ENCODE measurements around the gene RIMKLB. TPM values are rescaled to one million over a fixed set of nuclear protein-coding genes. Genes with fewer than 3 reads are reported as not detected.

RIMKLB gene
- total and polyA plus RNA-seq, 2 of the 8 experiments (the other 6 are each of a cell fraction or from before 2014, with no cell fraction given): 37.8 to 78.2 TPM

DNA sequence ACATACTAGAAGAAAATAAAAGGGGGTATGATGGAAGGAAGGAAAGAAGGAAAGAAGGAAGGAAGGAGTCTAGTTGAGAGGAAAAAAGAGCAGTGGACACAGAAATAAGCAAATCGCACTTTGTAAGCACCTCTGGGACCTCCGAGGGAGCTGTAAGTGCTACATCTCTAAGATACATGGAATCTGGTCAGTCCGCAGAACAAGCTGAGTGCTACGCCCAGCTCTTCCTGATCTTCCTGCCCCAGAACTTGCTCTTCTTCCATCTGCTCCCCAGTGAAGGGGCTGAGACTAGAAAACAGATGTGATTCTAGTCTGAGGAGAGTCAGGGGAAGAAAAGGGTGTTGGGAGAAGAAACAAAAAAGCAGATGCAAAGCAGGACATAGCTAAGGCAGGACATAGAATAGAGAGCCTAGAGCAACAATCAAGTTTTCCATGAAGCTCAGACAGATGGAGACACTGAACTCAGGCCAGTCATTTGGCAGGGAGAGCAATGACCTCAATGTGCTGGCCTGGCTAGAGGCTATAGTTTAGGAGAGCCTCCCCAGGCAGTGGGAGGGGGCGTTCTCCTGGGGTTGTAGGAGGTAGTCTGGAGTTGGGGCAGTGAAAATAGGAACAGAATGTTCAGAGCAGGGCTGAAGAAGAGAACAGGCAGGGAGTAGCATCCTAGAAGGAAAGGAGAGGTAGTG, 33.4 kb upstream of the RIMKLB start:
- Histone ChIP-seq H3K9me3 (ENCODE audit: insufficient read depth in 2 of 2, low read depth in 1 of 2, low read length in 1 of 2) (no peaks in the 10 kb centered on the region), H3K18ac (ENCODE audit: extremely low read depth, low read length) (no peak overlapping the region), H3K4ac (replicated peaks; ENCODE audit: insufficient read length, low read depth, low read length) (no peak overlapping the region), H2AK5ac (ENCODE audit: low read depth, low read length) (no peak overlapping the region), H3K79me2 (ENCODE audit: control insufficient read depth in 1 of 2, insufficient read depth in 2 of 2, low read length in 2 of 2) (no peaks in the 10 kb centered on the region), H2BK12ac (ENCODE audit: low read depth, low read length) (no peak overlapping the region; the same call in 1 of the 2 replicates), H3K4me2 (ENCODE audit: insufficient read depth in 1 of 2, low read depth in 2 of 2, low read length in 2 of 2) (no peak overlapping the region), H4K20me1 (replicated peaks in 1 of 2; ENCODE audit: control insufficient read depth in 1 of 2, insufficient read depth in 2 of 2, low read length in 2 of 2) (no peaks in the 10 kb centered on the region), H3K27ac (ENCODE audit: low read depth, low read length) (no peak overlapping the region), H3K23ac (ENCODE audit: insufficient read length) (no peak overlapping the region), H3K79me1 (ENCODE audit: low read depth, low read length) (no peaks in the 10 kb centered on the region), H3K27me3 (replicated peaks in 1 of 4; ENCODE audit: control insufficient read depth in 3 of 4, extremely low read depth in 1 of 4, insufficient read depth in 3 of 4, low read length in 3 of 4) (no peaks in the 10 kb centered on the region), H3K23me2 (ENCODE audit: low read depth, low read length) (no peaks in the 10 kb centered on the region), H4K91ac (replicated peaks; ENCODE audit: insufficient read length, low read length) (no peak overlapping the region), H3K56ac (replicated peaks; ENCODE audit: insufficient read length, low read depth, low read length) (no peak overlapping the region), H2BK15ac (ENCODE audit: low read length) (peak overlapping the region; percentile 33; the same call in 1 of the 2 replicates), H3K14ac (ENCODE audit: insufficient read length) (no peak overlapping the region), H3K36me3 (ENCODE audit: control insufficient read depth in 2 of 4, insufficient read depth in 4 of 4, low read length in 3 of 4) (no peaks in the 10 kb centered on the region), H4K5ac (ENCODE audit: insufficient read length, low read depth, low read length) (no peak overlapping the region), H2BK5ac (ENCODE audit: low read depth, low read length) (no peak overlapping the region), H3K9ac (replicated peaks in 1 of 4; ENCODE audit: extremely low read depth in 1 of 4, low read depth in 3 of 4, low read length in 3 of 4) (no peak overlapping the region), H3K4me3 (ENCODE audit: extremely low read depth in 1 of 4, insufficient read depth in 2 of 4, low read depth in 3 of 4, low read length in 4 of 4) (no peak overlapping the region), H4K8ac (ENCODE audit: extremely low read depth, insufficient read depth, low read length) (no peak overlapping the region; the same call in 1 of the 2 replicates), H2AFZ (ENCODE audit: low read length) (0 out of 2 replicates have a peak overlapping the region, but pooled peaks have one; percentile 57), H2BK120ac (replicated peaks; ENCODE audit: low read depth, low read length) (no peak overlapping the region), H2BK20ac (ENCODE audit: low read length) (no peak overlapping the region), H3K4me1 (replicated peaks in 1 of 4; ENCODE audit: control insufficient read depth in 3 of 4, insufficient read depth in 4 of 4, low read length in 3 of 4) (no peaks in the 10 kb centered on the region; a peak in 1 of 7 replicates)
- ChIA-PET POLR2A (ENCODE audit: partially characterized antibody) (no interaction called here), CTCF (ENCODE audit: partially characterized antibody) (interaction anchor here (0.7 to 1.2 kb wide), 3 partner anchors 120 to 196 kb away, joined by 3 to 4 read pairs (median 3); no protein-coding TSS in a partner anchor)
- no peak for FAIRE-seq
- no peak for DNase-seq (ENCODE audit: low read depth in 1 of 2, low spot score in 2 of 2)
- WGBS, 2 experiments (ENCODE audit: extremely low coverage in 1 of 2, insufficient coverage in 1 of 2, insufficient read length in 1 of 2, insufficient replicate concordance in 2 of 2, low coverage in 1 of 2, low lambda C conversion rate in 2 of 2, missing lambda C conversion rate in 1 of 2): 90% methylated on average over 5 of the region's 5 CpGs; no CpG with 5 or more reads in 1 of the 2 experiments
- no peak for TF ChIP-seq RXRA (IDR thresholded peaks at IDR 0.05; ENCODE audit: insufficient read depth, low read depth, low read length)
- no peak for TF ChIP-seq RNF2 (IDR thresholded peaks at IDR 0.05; ENCODE audit: borderline replicate concordance, low read depth, low read length, missing control alignments, poor library complexity, severe bottlenecking)
- no peak for TF ChIP-seq TEAD4 (IDR thresholded peaks at IDR 0.05; ENCODE audit: low read depth, low read length)
- no peak for TF ChIP-seq RFX5 (IDR thresholded peaks at IDR 0.05; ENCODE audit: borderline replicate concordance, low read depth, low read length)
- TF ChIP-seq RBBP5 (IDR thresholded peaks at IDR 0.05; ENCODE audit: borderline replicate concordance, low read depth, low read length): no peak
- no peak for TF ChIP-seq JUND (IDR thresholded peaks at IDR 0.05; ENCODE audit: low read length)
- no peak for TF ChIP-seq SUZ12 (IDR thresholded peaks at IDR 0.05; ENCODE audit: low read length)
- TF ChIP-seq JUN (IDR thresholded peaks at IDR 0.05; ENCODE audit: low read depth, low read length): no peak
- no peak for TF ChIP-seq SP1 (IDR thresholded peaks at IDR 0.05; ENCODE audit: low read depth, low read length)
- no peak for TF ChIP-seq BCL11A (IDR thresholded peaks at IDR 0.05; ENCODE audit: low read depth in 2 of 2, low read length in 2 of 2)

All from H1 (cell line).